Sigmoid colon (tissue), 3 donors: Measurements from ENCODE around the gene STAT1.

Source experiments
- POLR2A ChIP-seq, 2 donors: fragments of 450-650 bp; IDR thresholded peaks; one replicate each; pipeline ENCODE4 v1.6.1; 2016; ENCODE audit warnings: antibody characterized with exemption in 2 of 2, mild to moderate bottlenecking in 2 of 2, moderate library complexity in 2 of 2
- TF ChIP-seq, protein P1 (sequence below), 4 experiments: fragments of 450-650 bp in 3 of 4; fragments of 200-600 bp in 1 of 4; IDR thresholded peaks; one replicate each; pipeline ENCODE4 v1.5.1; 2016 to 2019; ENCODE audit warnings: antibody characterized with exemption in 4 of 4, mild to moderate bottlenecking in 3 of 4, moderate library complexity in 2 of 4

DNA sequence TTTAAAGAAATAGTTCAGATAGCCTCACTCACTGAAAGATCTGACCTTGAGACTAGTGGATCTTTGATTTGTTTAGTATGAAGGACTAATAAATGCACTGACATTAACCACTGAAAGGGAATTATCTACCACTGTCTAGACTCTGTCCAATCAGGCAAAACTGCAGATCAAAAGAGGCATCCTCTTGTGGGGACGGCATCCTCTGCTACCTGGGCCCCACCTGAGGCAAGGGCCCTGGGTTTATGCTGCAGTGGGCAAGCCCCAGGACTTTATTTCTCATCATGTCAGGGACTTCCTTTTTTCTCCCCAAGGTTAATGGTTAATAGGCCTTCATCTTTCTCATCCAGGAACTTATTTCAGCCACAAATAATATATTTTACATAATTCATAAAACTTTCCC lies 32.2 kb downstream of the STAT1 start:
- TF ChIP-seq, protein P1, sequence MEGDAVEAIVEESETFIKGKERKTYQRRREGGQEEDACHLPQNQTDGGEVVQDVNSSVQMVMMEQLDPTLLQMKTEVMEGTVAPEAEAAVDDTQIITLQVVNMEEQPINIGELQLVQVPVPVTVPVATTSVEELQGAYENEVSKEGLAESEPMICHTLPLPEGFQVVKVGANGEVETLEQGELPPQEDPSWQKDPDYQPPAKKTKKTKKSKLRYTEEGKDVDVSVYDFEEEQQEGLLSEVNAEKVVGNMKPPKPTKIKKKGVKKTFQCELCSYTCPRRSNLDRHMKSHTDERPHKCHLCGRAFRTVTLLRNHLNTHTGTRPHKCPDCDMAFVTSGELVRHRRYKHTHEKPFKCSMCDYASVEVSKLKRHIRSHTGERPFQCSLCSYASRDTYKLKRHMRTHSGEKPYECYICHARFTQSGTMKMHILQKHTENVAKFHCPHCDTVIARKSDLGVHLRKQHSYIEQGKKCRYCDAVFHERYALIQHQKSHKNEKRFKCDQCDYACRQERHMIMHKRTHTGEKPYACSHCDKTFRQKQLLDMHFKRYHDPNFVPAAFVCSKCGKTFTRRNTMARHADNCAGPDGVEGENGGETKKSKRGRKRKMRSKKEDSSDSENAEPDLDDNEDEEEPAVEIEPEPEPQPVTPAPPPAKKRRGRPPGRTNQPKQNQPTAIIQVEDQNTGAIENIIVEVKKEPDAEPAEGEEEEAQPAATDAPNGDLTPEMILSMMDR (IDR thresholded peaks at IDR 0.05) = no peak
- TF ChIP-seq POLR2A (IDR thresholded peaks at IDR 0.05) = no peak
